GM10266 (cell line): Measurements from ENCODE around the gene ALAS1.

Experiments
- DNase-seq: peaks from one replicate; pipeline ENCODE4 v3.0.0; 2012; ENCODE audit errors: extremely low spot score
- CTCF ChIP-seq: IDR thresholded peaks from 2 replicates; pipeline ENCODE4 v1.5.1; 2012; ENCODE audit warnings: mild to moderate bottlenecking, low read depth; ENCODE audit not compliant: control insufficient read depth, insufficient read depth; ENCODE audit errors: missing control alignments

Gene ALAS1

DNA sequence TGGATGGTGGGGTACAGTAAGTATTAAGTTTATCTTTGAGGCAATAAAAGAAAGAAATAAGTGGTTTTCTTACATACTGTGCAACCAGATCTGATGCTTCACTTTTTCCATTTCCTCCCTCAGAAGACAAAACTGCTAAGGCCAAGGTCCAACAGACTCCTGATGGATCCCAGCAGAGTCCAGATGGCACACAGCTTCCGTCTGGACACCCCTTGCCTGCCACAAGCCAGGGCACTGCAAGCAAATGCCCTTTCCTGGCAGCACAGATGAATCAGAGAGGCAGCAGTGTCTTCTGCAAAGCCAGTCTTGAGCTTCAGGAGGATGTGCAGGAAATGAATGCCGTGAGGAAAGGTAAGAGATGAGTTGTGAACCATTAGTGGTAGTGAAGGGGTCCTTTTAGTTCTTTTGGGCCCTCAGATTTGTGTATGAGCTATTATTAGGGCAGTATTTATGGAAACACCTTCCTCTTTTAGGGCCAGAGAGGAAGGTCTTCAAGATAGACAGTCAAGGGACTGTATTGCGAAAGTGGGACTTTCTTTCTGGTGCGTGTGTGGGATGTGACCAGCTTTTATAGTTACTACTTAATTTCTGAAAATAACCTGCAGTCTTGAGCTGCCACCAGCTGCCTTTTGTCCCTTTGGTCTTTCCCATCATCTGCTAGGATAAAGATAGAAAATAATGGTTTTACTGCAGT is 4.6 kb downstream of the ALAS1 start:
- DNase-seq = peak; percentile 68
- no peak for TF ChIP-seq CTCF

DNA sequence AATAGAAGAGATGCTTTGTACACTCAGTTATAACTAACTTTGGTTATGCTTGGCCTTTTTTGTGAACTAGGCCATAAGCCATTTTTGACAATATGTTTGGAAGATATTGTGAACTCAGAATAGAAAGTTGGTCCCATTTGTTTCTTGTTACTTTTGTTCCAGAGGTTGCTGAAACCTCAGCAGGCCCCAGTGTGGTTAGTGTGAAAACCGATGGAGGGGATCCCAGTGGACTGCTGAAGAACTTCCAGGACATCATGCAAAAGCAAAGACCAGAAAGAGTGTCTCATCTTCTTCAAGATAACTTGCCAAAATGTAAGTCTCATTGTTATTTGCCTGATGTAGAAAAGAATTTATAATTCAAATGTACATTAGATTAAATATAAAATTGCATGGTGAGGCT is 5.7 kb downstream of the ALAS1 start:
- DNase-seq = no peak
- no peak for TF ChIP-seq CTCF

GRCh38 chr3:52204337-52205073 is 6.5 kb downstream of the ALAS1 start:
- DNase-seq = no peak
- no peak for TF ChIP-seq CTCF

- no peak for DNase-seq
- no peak for TF ChIP-seq CTCF
These were observed 7.9 kb downstream of the ALAS1 start for GRCh38 chr3:52205727-52206372.

DNA sequence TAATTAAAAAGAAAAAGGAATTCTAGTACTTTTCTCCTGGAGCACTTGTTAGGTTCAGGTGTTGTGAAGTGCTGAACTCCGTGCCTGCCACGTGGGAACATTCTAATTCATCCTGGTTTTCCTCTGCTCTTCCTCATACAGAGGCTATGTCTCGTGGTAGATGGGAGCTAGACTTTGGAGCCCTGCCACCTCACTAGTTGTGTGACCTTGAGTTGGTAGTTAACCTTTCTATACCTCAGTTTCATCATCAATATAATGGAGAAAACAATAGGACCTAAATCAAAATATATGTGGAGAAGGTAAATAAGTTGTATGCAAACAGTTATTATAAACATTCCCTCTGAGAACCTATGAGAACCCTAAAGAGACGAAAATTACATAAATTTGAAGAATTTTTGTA is 10.6 kb downstream of the ALAS1 start:
- no peak for TF ChIP-seq CTCF
- DNase-seq = no peak

DNA sequence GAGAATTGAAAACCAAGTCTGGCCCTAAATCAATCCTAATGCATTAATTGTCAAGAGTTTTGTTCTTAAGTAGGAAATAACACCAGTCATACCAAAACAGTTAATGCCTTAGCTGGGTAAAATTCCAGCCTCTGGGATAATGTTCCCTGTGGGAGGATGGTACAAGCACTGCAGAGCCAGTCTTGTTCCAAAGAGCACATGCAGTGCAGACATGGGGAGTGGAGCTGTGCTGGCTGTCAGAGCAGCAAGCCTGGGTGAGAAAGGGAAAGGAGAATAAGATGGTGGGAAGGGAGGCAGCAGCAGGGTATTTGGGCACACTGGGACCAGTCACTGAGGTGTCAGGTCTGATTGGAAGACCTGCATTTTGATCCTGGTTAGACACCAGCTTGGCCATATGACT is 12.1 kb downstream of the ALAS1 start:
- no peak for TF ChIP-seq CTCF
- DNase-seq = no peak
